Renal cortex interstitium (tissue), 11 donors: ENCODE data around the gene TXLNB. TPM values are rescaled to one million over a fixed set of nuclear protein-coding genes. Genes with fewer than 3 reads are reported as not detected.
"Not testable (repeated sequence)": the region's sequence is repeated elsewhere in the genome, so short reads cannot be mapped to it uniquely, and the experiment has no call there.

Experiments
- DNase-seq, 11 donors: peaks; one replicate each; pipeline ENCODE4 v3.0.0-alpha.2; 2013; ENCODE audit warnings: low read depth in 9 of 11, low spot score in 4 of 11; ENCODE audit errors: extremely low read depth in 1 of 11
- polyA plus RNA-seq, 3 donors: library from polyadenylated mRNA; unstranded; fragments of 120-200 nt; gene quantifications; one replicate each; pipeline ENCODE4 v1.2.1, GENCODE V29; 2013; ENCODE audit not compliant: insufficient read length in 3 of 3

Gene TXLNB
- polyA plus RNA-seq, 3 donors, result 2.2 to 2.5 (median 2.4) TPM

GRCh38 chr6:139313784-139314545 is 22.2 kb upstream of the TXLNB start:
- no peak for DNase-seq

GRCh38 chr6:139313229-139313628 is 21.4 kb upstream of the TXLNB start:
- no peak for DNase-seq

DNA sequence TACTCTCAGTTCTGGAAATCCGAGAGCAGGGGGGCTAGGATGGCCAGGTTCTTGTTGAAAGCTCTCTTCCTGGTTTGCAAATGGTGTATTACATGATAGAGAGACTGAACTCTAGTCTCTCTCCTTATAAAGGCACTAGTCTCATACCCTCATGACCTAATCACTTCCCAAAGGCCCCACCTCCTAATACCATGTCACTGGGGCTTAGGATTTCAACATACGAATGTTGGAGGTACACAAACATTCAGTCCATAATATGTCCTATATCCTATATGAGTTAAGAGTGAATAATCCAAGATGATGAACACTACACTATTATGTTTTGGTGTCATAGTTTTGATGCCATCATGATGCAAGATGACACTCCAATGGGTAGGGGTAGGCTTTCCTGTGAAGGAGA is 20.0 kb upstream of the TXLNB start:
- no peak for DNase-seq

- no peak for DNase-seq
These were observed 17.3 kb upstream of the TXLNB start for GRCh38 chr6:139308936-139309603.

DNA sequence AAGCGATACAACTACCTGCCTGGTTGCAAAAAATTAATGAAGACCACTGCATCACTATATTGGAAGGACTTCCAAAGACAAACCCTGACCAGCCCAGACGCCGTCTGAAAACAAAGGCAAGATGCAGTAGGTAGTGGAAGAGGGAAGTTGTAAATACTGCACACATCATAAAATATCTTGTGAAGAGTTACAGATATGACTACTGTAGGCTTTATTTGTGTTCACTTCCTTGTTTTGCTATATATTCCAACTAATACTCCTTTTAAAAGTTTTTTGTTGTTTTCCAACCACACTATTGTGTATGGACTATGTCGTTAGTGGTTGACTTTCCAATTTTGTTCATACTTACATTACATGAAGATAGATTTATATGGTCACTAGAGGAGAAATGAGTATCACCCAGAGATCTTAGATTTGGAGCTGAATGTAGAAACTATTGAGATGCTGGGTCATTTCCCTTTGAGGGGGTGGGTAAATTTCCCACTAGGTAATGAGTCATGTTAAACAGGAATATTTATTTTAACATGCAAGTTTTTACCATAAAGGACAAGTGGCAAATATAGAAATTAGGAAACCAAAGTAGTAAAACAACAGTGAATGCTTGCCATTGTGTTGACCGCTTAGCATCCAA is 16.6 kb upstream of the TXLNB start:
- no peak for DNase-seq

GRCh38 chr6:139306291-139306981 is 14.6 kb upstream of the TXLNB start:
- DNase-seq, result no peak

DNA sequence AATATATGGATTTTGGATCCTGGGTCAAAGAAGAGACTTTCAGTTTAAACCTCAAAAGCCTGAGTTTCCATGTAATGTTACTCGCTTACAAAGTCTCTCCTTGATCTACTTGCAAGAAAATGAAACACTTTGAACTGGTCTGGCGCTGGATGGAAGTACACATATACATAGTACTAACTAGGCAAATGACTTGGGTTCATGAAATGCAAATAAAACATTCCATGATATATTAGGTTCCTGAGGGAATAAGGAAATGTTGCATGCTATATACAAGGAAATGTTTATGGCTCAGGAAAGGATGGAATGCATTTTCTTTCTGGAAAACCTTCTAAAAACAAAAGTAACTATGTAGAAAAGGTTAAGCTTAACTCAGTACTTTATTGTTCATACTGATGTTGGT is 11.4 kb upstream of the TXLNB start:
- no peak for DNase-seq

- no peak for DNase-seq
These were observed 6.1 kb upstream of the TXLNB start for GRCh38 chr6:139297921-139298320.

- no peak for DNase-seq
These were observed 5.1 kb upstream of the TXLNB start for GRCh38 chr6:139296927-139297326.

GRCh38 chr6:139295901-139296300 is 4.1 kb upstream of the TXLNB start:
- no peak for DNase-seq

DNA sequence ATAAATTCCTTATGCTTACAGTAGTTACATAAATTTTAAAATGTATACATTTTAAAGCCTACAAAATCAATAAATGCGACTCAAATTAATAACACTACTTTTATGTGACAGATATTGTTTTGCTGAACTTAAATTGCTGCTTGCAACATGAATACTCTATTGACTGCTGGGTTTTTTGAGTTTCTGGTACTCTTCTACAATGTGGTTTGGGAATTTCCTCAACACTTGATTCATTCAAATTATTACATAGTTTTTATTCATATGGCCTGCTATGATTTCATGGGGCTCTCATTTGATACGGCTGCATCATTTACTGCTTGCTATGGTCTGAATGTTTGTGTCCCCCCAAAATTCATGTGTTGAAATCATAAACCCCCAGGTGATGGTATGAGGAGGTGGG is 2.3 kb upstream of the TXLNB start:
- no peak for DNase-seq

DNA sequence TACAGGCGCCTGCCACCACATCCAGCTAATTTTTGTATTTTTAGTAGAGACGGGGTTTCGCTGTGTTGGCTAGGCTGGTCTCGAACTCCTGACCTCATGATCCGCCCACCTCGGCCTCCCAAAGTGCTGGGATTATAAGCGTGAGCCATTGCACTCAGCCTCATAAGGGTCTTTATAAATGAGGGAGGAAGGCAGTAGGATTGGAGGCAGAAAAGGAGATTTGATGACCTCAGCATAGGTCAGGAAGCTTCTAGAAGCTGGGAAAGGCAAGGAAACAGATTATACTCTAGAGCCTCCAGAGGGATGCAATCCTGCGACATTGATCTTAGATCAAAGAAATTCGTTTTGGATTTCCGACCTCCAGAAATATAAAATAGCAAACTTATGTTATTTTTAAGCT is 1.4 kb upstream of the TXLNB start:
- not testable (repeated sequence) for DNase-seq

GRCh38 chr6:139290787-139291311 is 949 bp downstream of the TXLNB start:
- peak in 2 of 11 donors; percentile 8 to 10 for DNase-seq

DNA sequence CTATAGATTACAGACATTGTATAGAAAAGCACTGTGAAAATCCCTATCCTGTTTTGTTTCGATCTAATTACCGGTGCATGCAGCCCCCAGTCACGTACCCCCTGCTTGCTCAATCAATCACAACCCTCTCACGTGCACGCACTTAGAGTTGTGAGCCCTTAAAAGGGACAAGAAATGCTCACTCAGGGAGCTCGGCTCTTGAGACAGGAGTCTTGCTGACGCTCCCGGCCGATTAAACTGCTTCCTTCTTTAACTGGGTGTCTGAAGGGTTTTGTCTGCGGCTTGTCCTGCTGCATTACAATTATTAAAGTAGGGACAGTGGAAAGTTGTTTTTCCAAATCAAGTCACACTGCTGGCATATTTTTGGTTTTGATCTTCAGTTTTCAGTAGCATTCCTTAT is 2.6 kb downstream of the TXLNB start:
- no peak for DNase-seq

DNA sequence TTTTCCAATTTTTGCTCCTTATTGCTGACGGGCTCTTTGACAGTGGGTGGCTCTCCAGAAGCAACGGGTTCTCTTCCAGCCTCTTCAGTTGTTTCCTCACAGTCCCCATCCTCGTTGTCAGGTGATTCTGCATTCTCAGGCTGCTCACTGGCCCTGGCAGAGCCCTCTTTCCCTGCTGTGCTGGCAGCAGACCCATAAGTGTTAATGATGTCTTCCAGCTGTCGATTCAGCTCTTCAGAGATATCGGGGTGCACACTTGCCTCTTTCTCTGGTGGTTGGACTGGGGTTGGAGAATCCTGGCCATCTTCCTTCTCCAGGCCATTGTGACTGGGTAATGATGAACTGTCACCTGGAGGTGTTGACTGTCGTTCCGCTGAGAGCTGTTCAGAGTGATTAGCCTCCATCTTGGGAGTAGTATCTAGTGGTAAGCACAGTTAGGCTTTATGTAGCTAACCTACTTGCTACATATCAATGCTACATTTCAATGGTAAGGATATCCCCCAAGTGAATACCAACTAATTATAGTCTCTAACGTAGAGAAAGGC is 3.2 kb downstream of the TXLNB start:
- DNase-seq, result no peak

- no peak for DNase-seq
These were observed 3.9 kb downstream of the TXLNB start for GRCh38 chr6:139287868-139288267.

DNA sequence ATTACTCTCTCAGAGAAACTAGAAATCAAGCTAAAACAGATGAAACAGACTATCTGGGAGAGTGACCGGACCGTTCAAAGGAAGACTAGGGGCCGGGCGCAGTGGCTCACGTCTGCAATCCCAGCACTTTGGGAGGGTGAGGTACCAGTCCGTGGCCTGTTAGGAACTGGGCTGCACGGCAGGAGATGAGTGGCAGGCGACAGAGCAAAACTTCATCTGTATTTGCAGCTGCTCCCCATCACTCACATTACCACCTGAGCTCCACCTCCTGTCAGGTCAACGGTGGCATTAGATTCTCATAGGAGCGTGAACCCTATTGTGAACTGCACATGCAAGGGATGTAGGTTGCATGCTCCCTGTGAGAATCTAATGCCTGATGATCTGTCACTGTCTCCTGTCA is 5.4 kb downstream of the TXLNB start:
- not testable (repeated sequence) for DNase-seq

- no peak for DNase-seq
These were observed 6.2 kb downstream of the TXLNB start for GRCh38 chr6:139285590-139285989.

GRCh38 chr6:139284789-139285188 is 7.0 kb downstream of the TXLNB start:
- DNase-seq, result no peak
